DOHH2 (cell line): Measurements from ENCODE around the gene CALHM4.

Source experiments
- H3F3A ChIP-seq: fragments of 200-600 bp; sonication (generic), shearing (Covaris generic); 2 replicates; pipeline ENCODE4 v1.6.0; 2016; ENCODE audit warnings: antibody characterized with exemption, mild to moderate bottlenecking; ENCODE audit not compliant: control insufficient read depth, insufficient read depth
- H3K27ac ChIP-seq: fragments of 200-600 bp; sonication (generic); 2 replicates; pipeline ENCODE4 v1.5.1; 2014; ENCODE audit warnings: low read depth, mild to moderate bottlenecking, low read length, moderate library complexity
- H3K27me3 ChIP-seq: fragments of 200-600 bp; sonication (generic); 2 replicates; pipeline ENCODE4 v1.6.1; 2014; ENCODE audit warnings: mild to moderate bottlenecking, low read length, mixed read lengths; ENCODE audit not compliant: control insufficient read depth
- H3K36me3 ChIP-seq: fragments of 200-600 bp; sonication (generic); 2 replicates; pipeline ENCODE4 v1.6.1; 2014; ENCODE audit warnings: mild to moderate bottlenecking, low read length, moderate library complexity, mixed read lengths; ENCODE audit not compliant: control insufficient read depth
- H3K4me1 ChIP-seq: fragments of 200-600 bp; sonication (generic); 2 replicates; pipeline ENCODE4 v1.6.1; 2014; ENCODE audit warnings: mild to moderate bottlenecking, low read length, mixed read lengths; ENCODE audit not compliant: control insufficient read depth
- H3K4me2 ChIP-seq: fragments of 200-600 bp; sonication (generic); 2 replicates; pipeline ENCODE4 v1.6.0; 2014; ENCODE audit warnings: mild to moderate bottlenecking, low read length, moderate library complexity
- H3K4me3 ChIP-seq: fragments of 200-600 bp; sonication (generic); 2 replicates; pipeline ENCODE4 v1.5.1; 2014; ENCODE audit warnings: mild to moderate bottlenecking, low read length, mixed read lengths
- H3K79me2 ChIP-seq: fragments of 200-600 bp; sonication (generic); 2 replicates; pipeline ENCODE4 v1.6.1; 2014; ENCODE audit warnings: mild to moderate bottlenecking, low read length, mixed read lengths; ENCODE audit not compliant: control insufficient read depth
- H3K9me2 ChIP-seq: fragments of 200-600 bp; sonication (generic); replicated peaks from 2 replicates; pipeline ENCODE4 v1.6.1; 2014; ENCODE audit warnings: mild to moderate bottlenecking, low read length, mixed read lengths; ENCODE audit not compliant: control insufficient read depth
- H3K9me3 ChIP-seq: fragments of 200-600 bp; sonication (generic); 2 replicates; pipeline ENCODE4 v1.6.1; 2014; ENCODE audit warnings: antibody characterized with exemption, low read length, mixed read lengths; ENCODE audit not compliant: control insufficient read depth, insufficient read depth
- H4K20me1 ChIP-seq: fragments of 200-600 bp; sonication (generic); 2 replicates; pipeline ENCODE4 v1.6.0; 2014; ENCODE audit warnings: low read depth, mild to moderate bottlenecking, antibody characterized with exemption, low read length, moderate library complexity; ENCODE audit not compliant: control insufficient read depth, insufficient read depth
- EZH2phosphoT487 ChIP-seq: fragments of 200-600 bp; sonication (generic); IDR thresholded peaks from 2 replicates; pipeline ENCODE4 v1.6.1; 2017; ENCODE audit warnings: borderline replicate concordance, mild to moderate bottlenecking, antibody characterized with exemption, low read length, moderate library complexity, mixed read lengths
- TF ChIP-seq, protein P1 (sequence below): fragments of 200-600 bp; sonication (generic); IDR thresholded peaks from one replicate; pipeline ENCODE4 v1.5.1; 2014; ENCODE audit warnings: antibody characterized with exemption, mild to moderate bottlenecking, low read depth, low read length; ENCODE audit not compliant: poor library complexity, severe bottlenecking

CALHM4 gene

DNA sequence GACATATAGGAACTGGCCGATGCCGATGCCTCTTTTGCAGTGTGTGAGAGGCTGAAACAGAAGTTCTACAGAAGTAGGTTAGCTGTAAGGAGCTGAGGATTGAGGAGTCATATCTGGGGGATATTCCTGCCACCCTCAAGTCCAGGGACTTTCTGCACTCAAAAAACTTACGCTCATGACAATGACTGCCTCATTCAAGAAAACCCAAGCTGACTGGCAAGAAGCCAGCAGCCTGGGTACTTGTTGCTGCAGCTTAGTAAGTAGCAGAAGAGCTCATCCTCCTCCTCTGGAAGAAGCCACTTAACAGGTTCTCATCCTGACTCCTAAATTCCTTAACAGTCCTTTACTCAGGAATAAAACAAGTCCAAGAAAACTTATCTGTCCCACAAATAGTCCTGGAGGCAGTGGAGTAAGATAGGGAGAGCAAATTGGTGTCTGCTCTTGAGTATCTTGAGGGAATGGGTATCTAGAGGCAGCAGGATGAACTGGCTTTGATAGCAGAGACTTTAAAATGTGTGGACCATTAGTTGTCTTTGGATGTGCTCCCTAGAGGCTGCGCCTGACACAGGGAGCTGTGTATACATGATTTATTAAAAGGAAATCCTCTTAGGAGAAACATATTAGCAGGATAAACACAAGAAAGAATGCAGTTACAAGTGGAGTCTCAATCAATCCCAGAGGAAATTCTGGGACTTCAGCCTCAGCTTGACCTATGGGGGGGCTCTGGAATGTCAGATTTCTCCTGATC lies 34.8 kb upstream of the CALHM4 start:
- Histone ChIP-seq H3K4me3 (no peak overlapping the region), H3F3A (no peaks in the 10 kb centered on the region), H3K36me3 (no peaks in the 10 kb centered on the region), H3K4me1 (no peaks in the 10 kb centered on the region), H3K4me2 (no peak overlapping the region), H3K79me2 (no peaks in the 10 kb centered on the region), H3K9me2 (no peaks in the 10 kb centered on the region), H3K27ac (no peak overlapping the region), H3K9me3 (no peaks in the 10 kb centered on the region), H3K27me3 (peaks cover 5% of the 10 kb centered on the region), H4K20me1 (no peaks in the 10 kb centered on the region)
- TF ChIP-seq, protein P1, sequence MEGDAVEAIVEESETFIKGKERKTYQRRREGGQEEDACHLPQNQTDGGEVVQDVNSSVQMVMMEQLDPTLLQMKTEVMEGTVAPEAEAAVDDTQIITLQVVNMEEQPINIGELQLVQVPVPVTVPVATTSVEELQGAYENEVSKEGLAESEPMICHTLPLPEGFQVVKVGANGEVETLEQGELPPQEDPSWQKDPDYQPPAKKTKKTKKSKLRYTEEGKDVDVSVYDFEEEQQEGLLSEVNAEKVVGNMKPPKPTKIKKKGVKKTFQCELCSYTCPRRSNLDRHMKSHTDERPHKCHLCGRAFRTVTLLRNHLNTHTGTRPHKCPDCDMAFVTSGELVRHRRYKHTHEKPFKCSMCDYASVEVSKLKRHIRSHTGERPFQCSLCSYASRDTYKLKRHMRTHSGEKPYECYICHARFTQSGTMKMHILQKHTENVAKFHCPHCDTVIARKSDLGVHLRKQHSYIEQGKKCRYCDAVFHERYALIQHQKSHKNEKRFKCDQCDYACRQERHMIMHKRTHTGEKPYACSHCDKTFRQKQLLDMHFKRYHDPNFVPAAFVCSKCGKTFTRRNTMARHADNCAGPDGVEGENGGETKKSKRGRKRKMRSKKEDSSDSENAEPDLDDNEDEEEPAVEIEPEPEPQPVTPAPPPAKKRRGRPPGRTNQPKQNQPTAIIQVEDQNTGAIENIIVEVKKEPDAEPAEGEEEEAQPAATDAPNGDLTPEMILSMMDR, result no peak
- no peak for TF ChIP-seq EZH2phosphoT487

DNA sequence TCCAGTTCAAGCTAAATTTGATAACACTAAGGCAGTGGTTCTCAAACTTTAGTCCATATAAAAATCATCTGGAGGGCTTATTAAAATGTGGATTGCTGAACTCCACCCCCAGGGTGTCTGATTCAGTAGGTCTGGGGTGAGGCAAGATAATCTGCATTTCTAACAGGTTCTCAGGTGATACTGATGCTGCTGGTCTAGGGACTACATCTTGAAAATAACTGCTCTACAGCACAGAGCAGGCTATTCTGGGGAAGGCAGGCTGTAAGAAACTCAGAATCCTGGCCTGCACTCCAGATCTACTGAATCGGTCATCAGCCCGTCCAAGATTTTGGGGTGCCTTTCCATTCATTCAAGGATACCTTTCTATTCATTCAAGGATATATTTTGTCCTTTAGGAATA lies 30.7 kb upstream of the CALHM4 start:
- no peaks in the 10 kb centered on the region for H3K4me1 ChIP-seq
- H3K36me3 ChIP-seq, result no peaks in the 10 kb centered on the region
- H3K9me2 ChIP-seq, result no peaks in the 10 kb centered on the region
- no peaks in the 10 kb centered on the region for H3K9me3 ChIP-seq
- peaks cover 9% of the 10 kb centered on the region for H3K27me3 ChIP-seq
- no peak overlapping the region for H3K4me2 ChIP-seq
- TF ChIP-seq, protein P1, result no peak
- TF ChIP-seq EZH2phosphoT487, result no peak
- no peak overlapping the region for H3K27ac ChIP-seq
- no peak overlapping the region for H3K4me3 ChIP-seq
- H4K20me1 ChIP-seq, result no peaks in the 10 kb centered on the region
- no peaks in the 10 kb centered on the region for H3K79me2 ChIP-seq
- no peaks in the 10 kb centered on the region for H3F3A ChIP-seq

DNA sequence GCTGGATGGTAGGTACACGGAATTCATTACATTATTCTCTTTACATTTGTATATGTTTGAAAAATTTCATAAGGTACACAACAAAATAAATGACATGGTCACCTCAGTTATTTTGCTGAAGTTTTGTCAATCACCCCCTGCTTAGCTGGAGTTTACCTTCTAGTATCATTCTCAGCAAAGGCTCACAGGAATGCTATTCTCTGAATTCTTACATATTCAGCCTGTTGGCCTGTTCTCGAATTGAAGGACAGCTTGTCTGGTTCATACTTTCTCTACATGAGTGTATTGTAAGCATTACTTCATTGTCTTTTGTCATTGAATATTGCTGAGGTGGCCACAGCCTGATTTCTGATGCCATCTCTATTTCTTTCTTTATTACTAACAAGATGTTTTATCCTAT lies 29.3 kb upstream of the CALHM4 start:
- Histone ChIP-seq H3F3A (no peaks in the 10 kb centered on the region), H3K4me1 (no peaks in the 10 kb centered on the region), H4K20me1 (no peaks in the 10 kb centered on the region), H3K79me2 (no peaks in the 10 kb centered on the region), H3K27ac (no peak overlapping the region), H3K4me3 (no peak overlapping the region), H3K9me2 (no peaks in the 10 kb centered on the region), H3K27me3 (peaks cover 10% of the 10 kb centered on the region), H3K36me3 (no peaks in the 10 kb centered on the region), H3K4me2 (no peak overlapping the region), H3K9me3 (no peaks in the 10 kb centered on the region)
- TF ChIP-seq, protein P1, result no peak
- no peak for TF ChIP-seq EZH2phosphoT487
